KOPT-K1 (cell line): ENCODE results near the gene BCL7B.
"Not testable (repeated sequence)": the region's sequence is repeated elsewhere in the genome, so short reads cannot be mapped to it uniquely, and the experiment has no call there.

Experiments used
- H3K27ac ChIP-seq: fragments of 200-600 bp; sonication (generic); 2 replicates; pipeline ENCODE4 v1.5.1; 2016; ENCODE audit warnings: antibody characterized with exemption, mild to moderate bottlenecking, low read depth, low read length; ENCODE audit not compliant: poor library complexity, severe bottlenecking
- H3K36me3 ChIP-seq: fragments of 200-600 bp; sonication (generic); 2 replicates; pipeline ENCODE4 v1.5.1; 2017; ENCODE audit warnings: antibody characterized with exemption, mild to moderate bottlenecking, low read length, moderate library complexity; ENCODE audit not compliant: insufficient read depth
- H3K9me3 ChIP-seq: fragments of 200-600 bp; sonication (generic); 2 replicates; pipeline ENCODE4 v1.5.1; 2017; ENCODE audit warnings: antibody characterized with exemption, low read length, mild to moderate bottlenecking; ENCODE audit not compliant: insufficient read depth, poor library complexity, severe bottlenecking

BCL7B gene

DNA sequence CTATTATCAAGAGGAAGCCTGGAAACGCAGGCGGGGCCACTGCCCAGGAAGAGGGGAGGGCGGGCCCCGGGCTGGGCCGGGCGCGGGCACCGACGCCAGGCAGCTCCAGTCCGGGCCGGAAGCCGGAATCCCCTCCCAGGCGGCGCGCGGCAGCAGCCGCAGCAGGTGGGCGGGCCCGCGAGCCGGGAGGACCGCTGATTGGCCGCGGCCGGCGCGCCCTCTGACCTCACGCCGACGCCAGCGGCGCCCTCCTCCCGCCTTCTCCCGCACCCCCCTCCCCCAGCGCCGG is 438 bp downstream of the BCL7B start:
- peaks cover 40% of the 10 kb centered on the region for H3K36me3 ChIP-seq
- peak overlapping the region; percentile 98 for H3K27ac ChIP-seq
- H3K9me3 ChIP-seq: no peaks in the 10 kb centered on the region

DNA sequence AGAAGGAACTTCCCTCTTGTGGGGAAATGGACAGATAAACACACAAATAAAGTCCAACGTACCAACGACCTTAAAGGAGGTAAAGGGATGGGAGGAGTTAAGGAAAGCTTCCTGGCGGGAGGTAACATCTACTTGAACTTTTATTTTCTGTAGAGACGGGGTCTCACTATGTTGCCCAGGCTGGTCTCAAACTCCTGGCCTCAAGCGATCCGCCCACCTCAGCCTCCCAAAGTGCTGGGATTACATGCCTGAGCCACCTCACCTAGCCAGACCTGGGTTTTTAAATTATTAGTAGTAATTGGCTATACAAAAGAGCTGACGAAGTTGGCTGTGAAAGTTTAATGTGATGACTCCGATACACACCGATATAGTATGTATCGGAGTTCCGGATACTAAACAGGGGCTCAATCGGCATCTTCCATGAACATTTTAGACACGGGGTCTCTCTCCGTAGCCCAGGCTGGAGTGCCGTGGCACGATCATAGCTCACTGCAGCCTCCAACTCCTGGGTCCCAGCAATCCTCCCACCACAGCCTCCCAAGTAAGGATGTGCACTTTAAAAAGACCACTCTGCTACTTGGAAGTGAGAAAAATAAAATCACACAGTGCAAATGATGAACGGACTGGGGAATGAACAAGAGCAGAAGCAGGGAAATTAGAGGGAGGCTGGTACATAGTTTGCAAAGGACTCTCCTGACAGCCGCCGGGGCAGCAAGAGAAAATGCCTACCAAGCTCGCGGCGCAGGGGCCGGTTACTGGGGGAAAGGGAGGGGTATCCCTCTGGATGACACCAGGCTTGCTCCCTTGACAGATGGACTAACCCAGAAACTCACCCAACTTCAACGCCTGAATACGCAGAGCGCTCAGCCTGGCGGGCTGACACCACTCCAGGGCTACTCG is 1.0 kb downstream of the BCL7B start:
- Histone ChIP-seq H3K36me3 (peaks cover 46% of the 10 kb centered on the region), H3K9me3 (no peaks in the 10 kb centered on the region), H3K27ac (peak overlapping the region; percentile 98)

DNA sequence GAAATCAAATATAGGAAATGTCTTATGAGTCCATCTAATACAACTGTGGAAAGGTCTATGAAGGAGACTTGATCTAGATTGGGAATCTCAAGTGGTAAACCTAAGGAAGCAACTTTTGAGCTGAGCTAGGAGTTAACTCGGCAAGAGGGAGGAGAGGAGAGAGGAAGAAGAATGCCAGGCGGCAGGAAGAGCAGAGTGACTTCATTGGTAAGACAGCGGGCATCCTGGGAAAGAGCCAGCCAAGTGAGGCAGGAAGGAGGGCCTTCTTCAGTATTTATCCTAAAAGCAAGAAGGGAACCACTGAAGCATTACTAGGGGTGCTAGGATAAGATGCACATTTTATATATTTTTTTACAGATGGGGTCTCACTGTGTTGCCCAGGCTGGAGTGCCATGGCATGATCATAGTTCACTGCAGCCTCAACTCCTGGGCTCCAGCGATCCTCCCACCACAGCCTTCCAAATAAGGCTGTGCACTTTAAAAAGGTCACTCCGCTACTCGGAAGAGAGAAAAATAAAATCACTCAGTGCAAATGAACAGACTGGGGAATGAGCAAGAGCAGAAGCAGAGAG is 2.0 kb downstream of the BCL7B start:
- Histone ChIP-seq H3K9me3 (no peaks in the 10 kb centered on the region), H3K27ac (no peak overlapping the region), H3K36me3 (peaks cover 55% of the 10 kb centered on the region)

DNA sequence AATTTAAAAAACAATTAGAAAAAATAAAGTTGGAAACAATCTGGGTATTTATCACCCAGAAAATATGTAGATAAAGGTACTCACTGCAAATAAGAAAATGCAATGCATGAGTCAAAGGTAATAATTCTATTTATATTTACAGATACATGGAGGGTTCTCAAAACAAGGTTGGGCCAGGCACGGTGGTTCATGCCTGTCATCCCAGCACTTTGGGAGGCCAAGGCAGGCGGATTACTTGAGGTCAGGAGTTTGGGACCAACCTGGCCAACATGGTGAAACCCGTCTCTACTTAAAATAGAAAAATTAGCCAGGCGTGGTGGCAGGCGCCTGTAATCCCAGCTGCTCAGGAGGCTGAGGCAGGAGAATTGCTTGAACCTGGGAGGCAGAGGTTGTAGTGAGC is 7.4 kb downstream of the BCL7B start:
- H3K36me3 ChIP-seq: peaks cover 98% of the 10 kb centered on the region
- H3K27ac ChIP-seq, H3K9me3 ChIP-seq: not testable (repeated sequence)

DNA sequence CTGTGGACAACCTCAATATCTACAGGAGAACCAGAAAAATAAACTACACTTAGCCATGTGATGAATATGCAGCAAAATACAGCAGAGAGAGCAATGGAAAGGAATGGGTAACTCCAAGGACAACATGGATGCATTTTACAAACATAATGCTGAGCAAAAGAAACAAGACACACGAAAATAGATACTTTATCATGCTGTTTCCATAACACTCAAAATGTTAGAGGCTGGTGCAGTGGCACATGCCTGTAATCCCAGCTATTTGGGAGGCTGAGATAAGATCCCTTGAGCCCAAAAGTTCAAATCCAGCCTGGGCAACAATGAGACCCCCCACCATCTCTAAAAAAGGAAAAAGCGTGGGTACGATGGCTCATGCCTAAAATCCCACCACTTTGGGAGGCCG is 8.3 kb downstream of the BCL7B start:
- Histone ChIP-seq H3K27ac (no peak overlapping the region), H3K36me3 (peaks cover 97% of the 10 kb centered on the region), H3K9me3 (no peaks in the 10 kb centered on the region)

DNA sequence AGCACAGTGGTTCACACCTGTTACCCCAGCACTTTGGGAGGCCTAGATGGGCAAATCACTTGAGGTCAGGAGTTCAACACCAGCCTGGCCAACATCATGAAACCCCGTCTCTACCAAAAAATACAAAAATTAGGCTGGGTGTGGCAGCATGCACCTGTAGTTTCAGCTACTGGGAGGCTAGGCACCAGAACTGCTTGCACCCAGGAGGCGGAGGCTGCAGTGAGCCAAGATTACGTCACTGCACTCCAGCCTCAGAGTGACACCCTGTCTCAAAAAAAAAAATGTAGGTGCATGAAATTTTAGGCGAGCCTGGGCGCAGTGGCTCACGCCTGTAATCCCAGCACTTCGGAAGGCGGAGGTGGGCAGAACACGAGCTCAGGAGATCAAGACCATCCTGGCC is 9.6 kb downstream of the BCL7B start:
- no peaks in the 10 kb centered on the region for H3K9me3 ChIP-seq
- no peak overlapping the region for H3K27ac ChIP-seq
- H3K36me3 ChIP-seq: peaks cover 96% of the 10 kb centered on the region

DNA sequence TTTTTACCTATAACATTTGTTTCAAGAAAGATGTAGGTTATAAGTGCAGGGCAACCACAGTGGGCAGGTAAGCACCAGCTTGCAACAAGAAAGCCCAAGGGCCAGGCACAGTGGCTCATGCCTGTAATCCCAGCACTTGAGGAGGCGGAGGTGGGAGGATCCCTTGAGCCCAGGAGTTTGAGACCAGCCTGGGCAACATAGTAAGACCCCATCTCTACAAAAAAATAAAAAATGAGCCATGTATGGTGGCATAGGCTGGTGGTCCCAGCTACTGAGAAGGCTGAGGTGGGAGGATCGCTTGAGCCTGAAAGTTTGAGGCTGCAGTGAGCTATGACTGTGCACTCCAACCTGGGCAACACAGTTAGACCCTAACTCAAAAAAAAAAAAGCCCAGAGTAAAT is 12.8 kb downstream of the BCL7B start:
- Histone ChIP-seq H3K27ac (no peak overlapping the region), H3K9me3 (no peaks in the 10 kb centered on the region), H3K36me3 (peaks cover 95% of the 10 kb centered on the region)

DNA sequence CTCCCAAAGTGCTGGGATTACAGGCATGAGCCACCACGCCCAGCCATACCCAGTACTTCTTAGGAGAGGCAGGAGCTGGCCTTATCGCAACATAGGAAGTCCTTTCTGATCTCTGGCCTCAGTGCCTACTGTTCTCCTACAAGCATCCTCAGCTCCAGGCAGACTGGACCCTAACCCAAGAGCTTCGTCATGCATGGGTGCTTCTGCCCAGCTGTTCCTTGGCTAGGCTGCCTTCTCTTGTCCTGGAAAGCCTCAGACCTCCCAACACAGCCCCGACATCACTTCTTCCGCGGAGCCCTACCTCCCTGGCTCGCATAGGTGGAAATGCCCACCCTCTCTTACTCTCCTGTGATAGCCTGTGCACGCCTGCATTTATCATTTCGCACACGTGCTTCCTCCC is 15.8 kb downstream of the BCL7B start:
- no peaks in the 10 kb centered on the region for H3K9me3 ChIP-seq
- H3K27ac ChIP-seq: no peak overlapping the region
- H3K36me3 ChIP-seq: peaks cover 95% of the 10 kb centered on the region

DNA sequence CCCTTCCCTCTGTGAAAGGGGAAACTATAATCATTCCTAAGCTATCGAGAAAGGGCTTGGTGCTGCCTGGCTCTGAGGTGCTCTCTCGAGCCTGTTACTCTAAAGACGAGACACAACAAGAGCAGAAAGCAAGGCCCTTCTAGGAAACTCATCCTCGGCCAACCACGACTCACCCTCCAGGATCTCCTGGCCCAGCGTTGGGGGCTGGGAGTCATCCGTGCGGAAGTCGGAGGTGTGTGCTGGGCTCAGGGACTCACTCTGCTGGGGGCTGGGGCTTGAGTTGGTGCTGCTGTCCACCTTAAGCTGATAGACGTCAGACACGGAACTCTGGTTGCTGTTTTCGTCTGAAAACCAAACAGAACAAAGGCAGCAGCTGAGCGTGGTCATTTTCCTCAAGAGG is 17.8 kb downstream of the BCL7B start:
- Histone ChIP-seq H3K36me3 (peaks cover 97% of the 10 kb centered on the region), H3K27ac (no peak overlapping the region), H3K9me3 (no peaks in the 10 kb centered on the region)

DNA sequence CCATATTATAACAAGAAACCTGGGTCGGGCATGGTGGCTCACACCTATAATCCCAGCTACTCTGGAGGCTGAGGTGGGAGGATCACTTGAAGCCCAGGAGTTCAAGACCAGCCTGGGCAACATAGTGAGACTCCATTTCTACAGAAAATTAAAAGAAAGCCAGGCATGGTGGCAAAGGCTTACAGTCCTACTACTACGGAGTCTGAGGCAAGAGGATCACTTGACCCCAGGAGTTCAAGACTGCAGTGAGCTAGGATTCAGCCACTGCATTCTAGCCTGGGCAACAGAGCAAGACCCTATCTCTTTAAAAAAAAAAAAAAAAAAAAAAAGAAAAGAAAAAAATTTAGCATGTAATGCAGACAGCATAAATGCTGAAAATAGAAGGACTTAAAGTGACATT is 19.0 kb downstream of the BCL7B start:
- H3K36me3 ChIP-seq: peaks cover 92% of the 10 kb centered on the region
- H3K9me3 ChIP-seq, H3K27ac ChIP-seq: not testable (repeated sequence)

DNA sequence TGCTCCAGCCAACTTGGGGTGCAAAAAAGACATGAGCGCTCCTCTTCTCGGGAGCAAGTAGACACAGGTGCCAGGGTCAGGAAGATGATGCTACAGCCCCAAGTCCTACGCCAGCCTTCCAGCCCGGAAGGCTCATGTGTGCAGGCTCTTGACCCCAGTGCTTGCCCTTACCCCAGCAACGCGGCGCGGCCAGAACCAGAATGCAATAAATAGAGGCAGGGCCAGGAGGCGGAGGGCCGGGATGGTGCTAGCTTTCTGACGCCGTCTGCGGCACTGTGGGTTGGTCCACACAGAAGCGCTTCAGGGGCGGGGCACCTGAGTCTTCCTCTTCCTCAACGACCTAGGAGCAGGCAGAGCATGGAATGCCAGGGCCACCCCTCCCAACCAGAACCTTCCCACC is 20.4 kb downstream of the BCL7B start:
- Histone ChIP-seq H3K27ac (no peak overlapping the region), H3K36me3 (peaks cover 87% of the 10 kb centered on the region), H3K9me3 (no peaks in the 10 kb centered on the region)

DNA sequence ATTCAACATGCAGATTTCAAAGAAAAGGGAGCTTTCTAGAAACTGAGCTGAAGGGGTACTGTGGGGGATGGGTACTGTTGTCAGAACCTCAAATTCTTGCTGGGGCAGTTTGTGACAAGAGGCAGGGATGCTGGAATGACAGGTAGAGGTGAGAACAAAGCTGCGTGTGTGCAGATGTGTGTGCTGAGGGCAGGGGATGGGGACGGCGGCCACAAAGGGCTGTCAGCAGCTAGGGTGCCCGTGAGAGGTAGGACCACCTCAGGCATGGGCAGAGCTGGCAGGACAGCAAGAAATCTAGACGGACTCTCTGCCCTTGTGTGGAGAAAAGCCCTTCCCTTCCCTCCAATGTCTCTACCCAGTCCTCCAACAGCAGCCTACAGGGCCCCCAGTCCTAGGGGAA is 21.0 kb downstream of the BCL7B start:
- H3K27ac ChIP-seq: no peak overlapping the region
- H3K9me3 ChIP-seq: no peaks in the 10 kb centered on the region
- H3K36me3 ChIP-seq: peaks cover 87% of the 10 kb centered on the region

DNA sequence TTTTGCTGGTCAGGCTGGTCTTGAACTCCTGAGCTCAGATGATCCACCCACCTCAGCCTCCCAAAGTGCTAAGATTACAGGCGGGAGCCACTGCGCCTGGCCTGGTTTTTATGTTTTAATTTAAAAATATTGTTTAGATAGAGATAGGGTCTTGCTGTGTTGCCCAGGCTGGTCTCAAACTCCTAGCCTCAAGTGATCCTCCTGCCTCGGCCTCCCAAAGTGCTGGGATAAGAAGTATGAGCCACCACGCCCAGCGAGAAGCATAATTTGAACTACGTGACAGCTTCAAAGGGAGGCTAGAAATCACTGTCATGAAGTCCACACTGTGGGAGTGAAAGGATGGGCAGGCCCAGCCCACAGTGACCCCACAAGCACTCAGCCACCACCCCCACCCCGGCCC is 21.6 kb downstream of the BCL7B start:
- peaks cover 83% of the 10 kb centered on the region for H3K36me3 ChIP-seq

DNA sequence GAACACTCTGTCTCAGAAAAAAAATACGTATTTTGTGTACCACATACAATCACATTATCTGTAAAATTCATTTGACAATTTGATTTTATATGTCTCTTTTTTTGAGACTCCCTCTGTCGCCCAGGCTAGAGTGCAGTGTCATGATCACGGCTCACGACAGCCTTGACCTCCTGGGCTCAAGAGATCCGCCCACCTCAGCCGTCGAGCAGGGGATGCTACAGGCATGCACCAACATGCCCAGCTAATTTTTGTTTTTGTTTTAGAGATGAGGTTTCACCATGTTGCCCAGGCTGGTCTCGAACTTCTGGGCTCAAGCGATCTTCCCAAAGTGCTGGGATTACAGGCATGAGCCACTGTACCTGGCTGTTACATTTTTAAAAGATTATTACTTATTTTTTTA is 23.7 kb downstream of the BCL7B start:
- no peak overlapping the region for H3K27ac ChIP-seq
- H3K9me3 ChIP-seq: no peaks in the 10 kb centered on the region
- peaks cover 62% of the 10 kb centered on the region for H3K36me3 ChIP-seq

More for the DNA sequence above, 21.6 kb downstream of the BCL7B start:
- H3K9me3 ChIP-seq, H3K27ac ChIP-seq: not testable (repeated sequence)

DNA sequence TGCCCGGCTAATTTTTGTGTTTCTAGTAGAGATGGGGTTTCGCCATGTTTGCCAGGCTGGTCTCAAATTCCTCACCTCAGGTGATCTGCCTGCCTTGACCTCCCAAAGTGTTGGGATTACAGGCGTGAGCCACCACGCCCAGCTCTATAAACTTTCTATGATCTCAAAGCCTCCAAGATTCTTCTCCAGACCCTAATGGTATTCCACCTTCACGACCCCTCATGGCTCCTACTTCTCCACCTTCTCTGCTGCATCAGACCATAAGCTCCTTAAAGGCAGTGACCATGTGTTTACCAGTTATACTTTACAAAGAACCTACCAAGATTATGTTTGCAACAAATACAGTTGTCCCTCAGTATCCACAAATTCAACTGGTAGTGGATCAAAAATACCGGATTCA is 25.3 kb downstream of the BCL7B start:
- Histone ChIP-seq H3K9me3 (no peaks in the 10 kb centered on the region), H3K36me3 (peaks cover 47% of the 10 kb centered on the region), H3K27ac (no peak overlapping the region)

DNA sequence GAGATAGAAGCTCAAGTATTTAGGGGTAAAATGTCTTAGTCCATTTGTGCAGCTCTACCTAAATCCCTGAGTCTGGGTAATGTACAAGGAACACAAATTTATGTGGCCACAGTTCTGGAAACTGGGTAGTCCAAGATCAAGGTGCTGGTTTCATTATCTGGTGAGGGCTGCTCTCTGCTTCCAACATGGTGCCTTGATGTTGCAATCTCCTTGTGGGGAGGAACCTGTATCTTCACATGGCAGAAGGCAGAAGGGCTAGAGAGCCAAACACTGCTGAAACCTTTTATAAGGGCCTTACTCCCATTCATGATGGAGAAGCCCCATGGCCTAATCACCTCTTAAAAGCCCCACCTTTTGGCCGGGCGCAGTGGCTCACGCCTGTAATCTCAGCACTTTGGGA is 26.7 kb downstream of the BCL7B start:
- Histone ChIP-seq H3K9me3 (no peaks in the 10 kb centered on the region), H3K27ac (no peak overlapping the region), H3K36me3 (peaks cover 33% of the 10 kb centered on the region)
